ENCODE results near the gene SARS1.

DNA sequence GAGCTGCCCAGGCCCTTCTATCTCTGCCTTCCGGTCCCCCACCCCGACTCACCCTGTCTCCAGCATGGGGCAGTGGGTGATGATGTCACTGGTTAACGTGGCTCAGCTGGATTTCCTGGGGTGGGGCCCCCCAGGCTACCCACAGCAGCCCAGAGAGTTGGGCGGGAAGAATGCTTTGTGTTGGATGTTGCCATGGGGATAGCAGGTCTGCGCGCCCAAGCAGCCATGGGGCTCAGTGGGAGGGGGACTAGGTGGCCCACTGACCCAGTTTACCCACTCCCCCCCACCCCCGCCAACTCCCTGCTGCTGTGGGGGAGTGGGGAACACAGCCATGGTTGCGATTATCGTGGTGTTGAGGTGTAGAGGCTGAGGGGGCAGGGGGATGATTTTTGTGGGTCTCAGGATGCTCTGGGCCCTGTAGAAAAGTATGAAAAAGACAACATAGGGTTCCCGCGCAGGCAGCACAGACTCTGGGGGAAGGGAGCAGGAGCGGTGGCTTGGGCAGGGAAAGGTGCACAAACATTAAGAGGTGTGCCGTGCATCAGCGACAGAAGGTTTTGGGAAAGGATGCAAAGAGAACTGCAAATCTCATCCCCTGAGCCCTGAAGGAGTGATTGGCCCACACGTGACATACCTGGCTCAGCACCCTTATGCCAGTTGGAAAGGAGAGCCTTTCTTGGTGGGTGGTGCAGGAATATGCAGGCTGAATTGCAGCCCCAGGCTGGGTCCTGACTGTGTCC is 44.1 kb downstream of the SARS1 start:
- TF ChIP-seq POLR2A (IDR thresholded peaks at IDR 0.05), result no peak
- TF ChIP-seq CTCF (IDR thresholded peaks at IDR 0.05), result no peak

Measured in thyroid gland (tissue), 4 donors.